ENCODE measurements around the gene ZNF556.

Gene ZNF556

GRCh38 chr19:2867025-2867991 lies at the start of gene ZNF556:
Gene ZNF556 (plus strand): TSS chr19:2867335. CDS start chr19:2867422, 87 bp downstream.
- ATAC-seq (ENCODE audit: low read depth) (no peak), DNase-seq (ENCODE audit: low spot score) (no peak)
- no peak within 1 kb of the TSS for H3K4me3 ChIP-seq (ENCODE audit: severe bottlenecking)
- no peaks in the 10 kb centered on the region for H3K9me3 ChIP-seq (ENCODE audit: severe bottlenecking)
- no peak for TF ChIP-seq CTCF (IDR thresholded peaks at IDR 0.05; ENCODE audit: poor library complexity, severe bottlenecking)
- no peaks in the 10 kb centered on the region for H3K36me3 ChIP-seq (ENCODE audit: low read depth)
- no peaks in the 10 kb centered on the region for H3K4me1 ChIP-seq (ENCODE audit: insufficient read depth, poor library complexity, severe bottlenecking)
- H3K27me3 ChIP-seq (ENCODE audit: insufficient read depth, poor library complexity, severe bottlenecking): no peaks in the 10 kb centered on the region
- no peak within 1 kb of the TSS for H3K27ac ChIP-seq (ENCODE audit: poor library complexity, severe bottlenecking)

DNA sequence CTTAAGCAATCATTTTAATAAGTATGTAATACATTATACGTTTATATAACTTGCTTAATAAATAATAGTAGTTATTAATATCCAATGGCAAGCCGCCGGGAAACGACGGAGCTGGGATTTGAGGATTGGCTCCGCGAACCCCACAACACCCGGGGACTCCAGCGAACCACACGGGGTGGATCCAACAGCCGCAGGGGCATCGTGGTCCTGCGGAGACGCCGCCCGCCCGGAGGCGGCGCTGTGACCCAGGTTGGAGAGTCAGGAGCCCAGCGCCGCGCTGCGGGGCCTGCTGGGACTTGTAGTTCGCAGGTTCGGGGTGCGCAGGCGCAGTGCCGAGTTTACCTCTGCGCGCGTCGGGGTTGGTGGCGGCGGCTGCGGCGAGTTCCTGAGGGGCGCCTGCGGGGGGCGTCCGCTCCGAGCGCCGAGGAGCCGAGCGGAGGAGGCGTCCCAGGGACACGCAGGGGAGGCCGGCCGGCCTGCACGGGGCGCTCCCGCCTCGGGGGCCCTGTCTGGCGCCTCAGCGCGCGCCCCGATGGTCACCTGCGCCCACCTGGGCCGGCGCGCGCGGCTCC lies 47.5 kb upstream of the ZNF556 start, which contains the start of gene ZNF554:
Gene ZNF554 (plus strand): TSS at position 329 of the 572 bp plus-strand sequence. CDS start 204 bp downstream, at position 533.
- ATAC-seq (ENCODE audit: low read depth) (peak; percentile 92), DNase-seq (ENCODE audit: low spot score) (peak; percentile 95)
- H3K4me1 ChIP-seq (ENCODE audit: insufficient read depth, poor library complexity, severe bottlenecking): no peaks in the 10 kb centered on the region
- H3K9me3 ChIP-seq (ENCODE audit: severe bottlenecking): no peaks in the 10 kb centered on the region
- peak; percentile 96 for TF ChIP-seq CTCF (IDR thresholded peaks at IDR 0.05; ENCODE audit: poor library complexity, severe bottlenecking)
- no peaks in the 10 kb centered on the region for H3K36me3 ChIP-seq (ENCODE audit: low read depth)
- no peaks in the 10 kb centered on the region for H3K27me3 ChIP-seq (ENCODE audit: insufficient read depth, poor library complexity, severe bottlenecking)
- peak within 1 kb of the TSS; percentile 100 for H3K4me3 ChIP-seq (ENCODE audit: severe bottlenecking)
- no peak within 1 kb of the TSS for H3K27ac ChIP-seq (ENCODE audit: poor library complexity, severe bottlenecking)

GRCh38 chr19:2820112-2820702 lies 46.9 kb upstream of the ZNF556 start:
- DNase-seq (ENCODE audit: low spot score) (no peak), ATAC-seq (ENCODE audit: low read depth) (peak; percentile 9; the same call in 2 of the 3 replicates)
- Histone ChIP-seq H3K27me3 (ENCODE audit: insufficient read depth, poor library complexity, severe bottlenecking) (no peaks in the 10 kb centered on the region), H3K27ac (ENCODE audit: poor library complexity, severe bottlenecking) (no peak overlapping the region), H3K4me1 (ENCODE audit: insufficient read depth, poor library complexity, severe bottlenecking) (no peaks in the 10 kb centered on the region), H3K36me3 (ENCODE audit: low read depth) (no peaks in the 10 kb centered on the region), H3K9me3 (ENCODE audit: severe bottlenecking) (no peaks in the 10 kb centered on the region), H3K4me3 (ENCODE audit: severe bottlenecking) (peak overlapping the region; percentile 100)
- TF ChIP-seq CTCF (IDR thresholded peaks at IDR 0.05; ENCODE audit: poor library complexity, severe bottlenecking): no peak

GRCh38 chr19:2822846-2823245 lies 44.3 kb upstream of the ZNF556 start:
- H3K36me3 ChIP-seq (ENCODE audit: low read depth): no peaks in the 10 kb centered on the region
- no peak overlapping the region for H3K27ac ChIP-seq (ENCODE audit: poor library complexity, severe bottlenecking)
- no peaks in the 10 kb centered on the region for H3K4me1 ChIP-seq (ENCODE audit: insufficient read depth, poor library complexity, severe bottlenecking)
- TF ChIP-seq CTCF (IDR thresholded peaks at IDR 0.05; ENCODE audit: poor library complexity, severe bottlenecking): no peak
- no peaks in the 10 kb centered on the region for H3K27me3 ChIP-seq (ENCODE audit: insufficient read depth, poor library complexity, severe bottlenecking)
- no peaks in the 10 kb centered on the region for H3K9me3 ChIP-seq (ENCODE audit: severe bottlenecking)
- ATAC-seq (ENCODE audit: low read depth) (no peak), DNase-seq (ENCODE audit: low spot score) (no peak)
- H3K4me3 ChIP-seq (ENCODE audit: severe bottlenecking): no peak overlapping the region

All from RWPE2 (cell line).